AG04449 (cell line): ENCODE results near the gene ZNF407.

Experiments
- CTCF ChIA-PET: fragments of 350-600 bp; formaldehyde crosslinking; extraction: SDS; loops from one replicate; lab custom pipeline; 2021; ENCODE audit warnings: antibody characterized with exemption; lab: Yijun Ruan, JAX
- POLR2A ChIA-PET: fragments of 400-600, 350-600 bp; formaldehyde crosslinking; extraction: SDS; loops from one replicate; lab custom pipeline; 2020; ENCODE audit warnings: antibody characterized with exemption, inconsistent platforms; lab: Yijun Ruan, JAX
- DNase-seq: peaks from one replicate; pipeline ENCODE4 v3.0.0-alpha.2; 2010; ENCODE audit warnings: low read depth, low spot score
- H3K4me3 ChIP-seq: 2 replicates; pipeline ENCODE4 v1.5.1; 2011; ENCODE audit warnings: low read depth, mild to moderate bottlenecking, control low read depth, low read length
- TF ChIP-seq, protein P1 (sequence below): IDR thresholded peaks from one replicate; pipeline ENCODE4 v1.5.1; 2011; ENCODE audit warnings: mild to moderate bottlenecking, moderate library complexity, low read length, control low read depth, inconsistent platforms; ENCODE audit not compliant: insufficient read depth; ENCODE audit errors: missing control alignments

The ZNF407 gene

DNA sequence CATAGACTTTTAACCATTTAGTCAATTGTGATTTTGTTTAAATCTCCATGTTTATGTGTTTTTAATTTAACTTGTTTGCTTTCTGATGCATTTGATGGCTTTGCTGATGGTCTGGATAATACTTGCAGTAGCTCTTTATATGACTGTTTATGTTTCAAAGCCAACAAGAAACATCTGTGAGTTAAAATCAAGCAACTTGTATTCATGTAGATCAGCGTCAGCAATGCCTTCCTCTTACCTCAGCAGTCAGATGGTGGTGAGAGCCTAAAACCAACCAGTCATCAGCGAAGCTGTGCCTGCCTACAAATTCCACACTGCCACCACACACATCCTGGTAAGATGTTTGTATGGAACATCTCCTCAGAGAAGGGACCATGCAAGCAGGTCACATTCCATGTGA is 379.4 kb downstream of the ZNF407 start:
- CTCF ChIA-PET, result interaction anchor here (1.2 to 1.4 kb wide), 3 partner anchors 11 to 311 kb away, joined by 3 to 4 read pairs (median 3); no protein-coding TSS in a partner anchor
- DNase-seq, result no peak

DNA sequence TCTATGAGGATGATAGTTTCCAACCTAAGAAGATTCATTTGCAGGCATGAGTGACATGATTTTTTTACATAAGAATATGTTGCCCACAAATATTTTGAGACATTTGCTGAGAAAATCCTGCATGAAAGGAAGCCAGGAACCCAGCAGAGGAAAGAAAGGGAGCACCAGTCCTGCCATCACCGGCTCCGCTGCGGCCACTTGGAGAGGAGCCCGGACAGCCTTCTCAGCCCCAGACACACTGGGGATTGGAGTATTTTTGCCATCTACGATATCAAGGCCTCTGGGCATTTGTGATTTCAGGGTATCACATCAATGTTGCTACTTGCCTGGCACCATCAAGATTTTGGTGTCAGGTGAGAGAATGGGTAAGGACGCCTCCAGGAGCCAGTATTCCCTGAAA is 383.0 kb downstream of the ZNF407 start:
- CTCF ChIA-PET, result no interaction called here
- TF ChIP-seq, protein P1, sequence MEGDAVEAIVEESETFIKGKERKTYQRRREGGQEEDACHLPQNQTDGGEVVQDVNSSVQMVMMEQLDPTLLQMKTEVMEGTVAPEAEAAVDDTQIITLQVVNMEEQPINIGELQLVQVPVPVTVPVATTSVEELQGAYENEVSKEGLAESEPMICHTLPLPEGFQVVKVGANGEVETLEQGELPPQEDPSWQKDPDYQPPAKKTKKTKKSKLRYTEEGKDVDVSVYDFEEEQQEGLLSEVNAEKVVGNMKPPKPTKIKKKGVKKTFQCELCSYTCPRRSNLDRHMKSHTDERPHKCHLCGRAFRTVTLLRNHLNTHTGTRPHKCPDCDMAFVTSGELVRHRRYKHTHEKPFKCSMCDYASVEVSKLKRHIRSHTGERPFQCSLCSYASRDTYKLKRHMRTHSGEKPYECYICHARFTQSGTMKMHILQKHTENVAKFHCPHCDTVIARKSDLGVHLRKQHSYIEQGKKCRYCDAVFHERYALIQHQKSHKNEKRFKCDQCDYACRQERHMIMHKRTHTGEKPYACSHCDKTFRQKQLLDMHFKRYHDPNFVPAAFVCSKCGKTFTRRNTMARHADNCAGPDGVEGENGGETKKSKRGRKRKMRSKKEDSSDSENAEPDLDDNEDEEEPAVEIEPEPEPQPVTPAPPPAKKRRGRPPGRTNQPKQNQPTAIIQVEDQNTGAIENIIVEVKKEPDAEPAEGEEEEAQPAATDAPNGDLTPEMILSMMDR, result no peak
- POLR2A ChIA-PET, result no interaction called here
- H3K4me3 ChIP-seq, result no peak overlapping the region
- DNase-seq, result no peak

More for the DNA sequence above, 379.4 kb downstream of the ZNF407 start:
- POLR2A ChIA-PET, result no interaction called here
- no peak overlapping the region for H3K4me3 ChIP-seq
- TF ChIP-seq, protein P1, result no peak

DNA sequence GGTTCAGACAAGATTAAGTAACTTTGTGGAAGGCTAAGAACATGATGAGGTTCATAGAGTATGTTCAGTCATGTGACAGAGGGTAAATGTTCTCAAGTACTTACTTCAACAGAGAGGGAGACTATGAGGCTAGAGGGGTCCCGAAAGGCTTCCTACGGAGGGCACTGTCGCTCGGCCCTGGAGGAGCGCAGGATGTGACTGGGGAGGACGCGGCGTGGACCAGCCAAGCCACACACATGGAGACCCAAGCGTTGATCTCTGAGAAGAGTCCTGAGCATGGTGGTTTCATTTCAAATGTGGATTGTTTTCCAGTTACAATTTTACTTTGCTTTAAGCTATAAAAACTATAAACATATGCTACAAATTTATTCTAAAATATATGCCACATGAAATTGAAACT is 383.8 kb downstream of the ZNF407 start:
- DNase-seq, result no peak
- H3K4me3 ChIP-seq, result no peak overlapping the region
- ChIA-PET POLR2A (interaction anchor here (0.5 kb wide), 1 partner anchor 19 kb away, joined by 3 read pairs; no protein-coding TSS in a partner anchor), CTCF (no interaction called here)
- TF ChIP-seq, protein P1, result no peak

DNA sequence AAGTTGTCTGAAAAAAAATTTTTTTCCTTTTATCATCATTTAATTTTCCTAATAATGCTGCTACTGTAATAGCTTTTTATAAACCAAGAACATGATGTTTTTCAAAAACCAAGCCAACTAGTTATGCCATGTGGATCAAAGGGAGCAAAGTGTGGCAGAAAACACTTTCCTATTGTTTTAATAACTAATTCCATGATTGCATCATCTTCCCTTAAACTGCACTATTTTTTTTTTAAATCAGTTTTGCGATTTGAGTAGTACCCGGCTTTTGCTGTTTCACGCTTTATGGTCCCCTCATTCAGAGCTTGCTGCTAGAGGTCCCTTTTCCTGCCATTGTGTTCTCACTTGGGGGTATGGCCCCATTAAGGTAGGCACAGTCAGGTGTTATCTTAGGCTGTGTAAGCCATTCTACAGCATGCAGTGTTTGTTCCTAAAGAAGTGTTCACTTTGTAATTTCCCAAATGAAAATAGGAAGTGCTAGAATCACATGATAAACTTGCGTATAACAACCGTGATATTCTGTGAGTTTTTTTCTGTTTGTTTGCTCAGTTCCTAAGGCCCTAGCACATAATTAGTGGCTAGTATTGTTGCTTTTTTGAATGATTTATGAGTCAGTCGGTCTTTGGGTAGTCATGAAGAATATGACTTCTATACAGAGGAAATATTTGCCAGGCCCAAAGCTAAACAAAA is 385.4 kb downstream of the ZNF407 start:
- DNase-seq, result no peak
- POLR2A ChIA-PET, result no interaction called here
- TF ChIP-seq, protein P1, result no peak

GRCh38 chr18:74989134-74989533 is 391.5 kb downstream of the ZNF407 start:
- no peak for DNase-seq
- POLR2A ChIA-PET, result no interaction called here
- H3K4me3 ChIP-seq, result no peak overlapping the region
- TF ChIP-seq, protein P1, result no peak
- CTCF ChIA-PET, result no interaction called here

More for the DNA sequence above, 385.4 kb downstream of the ZNF407 start:
- CTCF ChIA-PET, result no interaction called here
- H3K4me3 ChIP-seq, result no peak overlapping the region

DNA sequence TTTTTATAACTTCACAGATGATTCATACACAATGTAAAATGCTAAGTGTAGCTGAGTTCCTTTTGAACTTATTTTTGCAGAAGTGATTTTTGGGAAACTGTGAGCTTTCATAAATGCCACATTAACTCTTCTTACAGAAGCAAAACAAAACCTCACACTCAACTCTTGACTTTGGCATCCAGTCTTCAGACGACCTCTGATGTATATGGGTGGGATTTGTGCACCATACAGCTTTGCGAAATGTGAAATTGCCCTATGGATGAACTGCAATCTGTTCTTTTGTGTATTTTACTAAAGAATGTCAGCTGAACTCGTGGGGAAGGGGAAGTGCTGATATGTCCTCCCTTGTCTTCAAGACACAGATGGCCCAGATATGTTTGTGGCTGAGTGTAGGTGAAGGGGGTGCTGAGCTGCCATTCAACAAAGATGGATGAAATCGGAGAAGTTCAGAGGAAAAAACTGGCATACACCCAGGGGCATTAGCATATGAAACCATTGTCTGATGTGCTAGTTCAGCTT is 393.0 kb downstream of the ZNF407 start:
- TF ChIP-seq, protein P1, result no peak
- CTCF ChIA-PET, result no interaction called here
- no peak overlapping the region for H3K4me3 ChIP-seq
- no peak for DNase-seq
- POLR2A ChIA-PET, result no interaction called here
